WTC11 (cell line): ENCODE data around the gene CLRN3. TPM values are rescaled to one million over a fixed set of nuclear protein-coding genes. Genes with fewer than 3 reads are reported as not detected.

Source experiments
- ATAC-seq: fragments of 200-7000 bp; cut with Tn5 transposase; 2 replicates; pipeline ENCODE4 v1.10.0; 2021; ENCODE audit warnings: mild to moderate bottlenecking, moderate library complexity
- CTCF ChIA-PET: fragments of 300-600 bp; sonication (Branson Sonifier 250); formaldehyde crosslinking; loops from one replicate; lab custom pipeline; 2021; ENCODE audit warnings: antibody characterized with exemption; lab: Charles Lee
- POLR2A ChIA-PET: fragments of 350-600 bp; sonication (Branson Sonifier 250); formaldehyde crosslinking; loops from one replicate; lab custom pipeline; 2021; ENCODE audit warnings: antibody characterized with exemption; lab: Charles Lee
- DNase-seq: peaks from one replicate; pipeline ENCODE4 v3.0.0; 2021; ENCODE audit warnings: low spot score
- H3K27ac Mint-ChIP-seq: 2 replicates; pipeline ENCODE4 v1.8.0; 2021; ENCODE audit warnings: mixed read lengths
- H3K27me3 Mint-ChIP-seq: 2 replicates; pipeline ENCODE4 v1.8.0; 2021; ENCODE audit warnings: low read depth, mild to moderate bottlenecking, moderate library complexity, mixed read lengths
- H3K36me3 Mint-ChIP-seq: 2 replicates; pipeline ENCODE4 v1.8.0; 2021; ENCODE audit warnings: mixed read lengths
- H3K4me1 Mint-ChIP-seq: 2 replicates; pipeline ENCODE4 v1.8.0; 2022; ENCODE audit warnings: mixed read lengths
- H3K4me3 Mint-ChIP-seq: 2 replicates; pipeline ENCODE4 v1.8.0; 2021; ENCODE audit warnings: mild to moderate bottlenecking, moderate library complexity, mixed read lengths
- H3K9me3 Mint-ChIP-seq: 2 replicates; pipeline ENCODE4 v1.8.0; 2021; ENCODE audit warnings: mixed read lengths
- ATF1 ChIP-seq: sonication (generic); formaldehyde crosslinking; IDR thresholded peaks from 2 replicates; pipeline ENCODE4 v1.8.1; 2023; ENCODE audit warnings: mild to moderate bottlenecking, moderate library complexity, missing genetic modification reagents
- CBFB ChIP-seq: sonication (generic); formaldehyde crosslinking; IDR thresholded peaks from 2 replicates; pipeline ENCODE4 v1.8.1; 2022; ENCODE audit warnings: mild to moderate bottlenecking, low read depth, missing genetic modification reagents
- CREM ChIP-seq: sonication (generic); formaldehyde crosslinking; IDR thresholded peaks from 2 replicates; pipeline ENCODE4 v1.8.1; 2022; ENCODE audit warnings: mild to moderate bottlenecking, missing genetic modification reagents, moderate library complexity
- FOXK1 ChIP-seq: sonication (generic); formaldehyde crosslinking; IDR thresholded peaks from 2 replicates; pipeline ENCODE4 v1.8.0; 2022; ENCODE audit warnings: mild to moderate bottlenecking, moderate library complexity, missing genetic modification reagents
- GTF2I ChIP-seq: fragments of 250-450 bp; sonication (Bioruptor Pico); conservative IDR thresholded peaks from 2 replicates; pipeline ENCODE4 v1.4.0; 2021; ENCODE audit warnings: mild to moderate bottlenecking
- HMGA2 ChIP-seq: fragments of 250-450 bp; sonication (Bioruptor Pico); IDR thresholded peaks from 2 replicates; pipeline ENCODE4 v1.4.0; 2021; ENCODE audit warnings: mild to moderate bottlenecking, moderate library complexity
- MXD4 ChIP-seq: fragments of 250-450 bp; sonication (Bioruptor Pico); IDR thresholded peaks from 2 replicates; pipeline ENCODE4 v1.8.0; 2021; ENCODE audit warnings: mild to moderate bottlenecking, moderate library complexity, borderline replicate concordance
- RORB ChIP-seq: fragments of 250-450 bp; sonication (Bioruptor Pico); IDR thresholded peaks from 2 replicates; pipeline ENCODE4 v1.9.0; 2021; ENCODE audit warnings: mild to moderate bottlenecking
- SMAD3 ChIP-seq: sonication (generic); formaldehyde crosslinking; IDR thresholded peaks from 2 replicates; pipeline ENCODE4 v1.8.0; 2022; ENCODE audit warnings: missing genetic modification reagents, mild to moderate bottlenecking, borderline replicate concordance
- SOX15 ChIP-seq: fragments of 250-450 bp; sonication (Bioruptor Pico); IDR thresholded peaks from 2 replicates; pipeline ENCODE4 v1.9.0; 2021; ENCODE audit warnings: mild to moderate bottlenecking
- TCF7 ChIP-seq: sonication (generic); formaldehyde crosslinking; IDR thresholded peaks from 2 replicates; pipeline ENCODE4 v1.8.0; 2022; ENCODE audit warnings: mild to moderate bottlenecking, low read depth, missing genetic modification reagents, moderate library complexity
- ZNF121 ChIP-seq: sonication (generic); formaldehyde crosslinking; IDR thresholded peaks from 2 replicates; pipeline ENCODE4 v1.8.0; 2023; ENCODE audit warnings: missing genetic modification reagents
- ZNF263 ChIP-seq: sonication (generic); formaldehyde crosslinking; IDR thresholded peaks from 2 replicates; pipeline ENCODE4 v1.8.1; 2022; ENCODE audit warnings: low read depth, mild to moderate bottlenecking, moderate library complexity, missing genetic modification reagents
- total RNA-seq: library from RNA; stranded (reverse); gene quantifications from 3 replicates; pipeline ENCODE4 v1.2.3, GENCODE V29; 2021
- TF ChIP-seq, protein P1 (sequence below): fragments of 250-450 bp; sonication (Bioruptor Pico); IDR thresholded peaks from 2 replicates; pipeline ENCODE4 v1.9.0; 2021; ENCODE audit warnings: mild to moderate bottlenecking, borderline replicate concordance
- TF ChIP-seq, protein P2 (sequence below): sonication (generic); formaldehyde crosslinking; IDR thresholded peaks from 2 replicates; pipeline ENCODE4 v1.8.1; 2022; ENCODE audit warnings: mild to moderate bottlenecking, missing genetic modification reagents, moderate library complexity, borderline replicate concordance
- TF ChIP-seq, protein P3 (sequence below): fragments of 250-450 bp; sonication (Bioruptor Pico); IDR thresholded peaks from 2 replicates; pipeline ENCODE4 v1.9.0; 2021; ENCODE audit warnings: mild to moderate bottlenecking
- TF ChIP-seq, protein P4 (sequence below): sonication (generic); formaldehyde crosslinking; IDR thresholded peaks from 2 replicates; pipeline ENCODE4 v1.8.1; 2022; ENCODE audit warnings: low read depth, missing genetic modification reagents, borderline replicate concordance
- TF ChIP-seq, protein P5 (sequence below): sonication (generic); formaldehyde crosslinking; IDR thresholded peaks from 2 replicates; pipeline ENCODE4 v1.8.1; 2023; ENCODE audit warnings: mild to moderate bottlenecking, moderate library complexity, missing genetic modification reagents
- TF ChIP-seq, protein P6 (sequence below): sonication (generic); formaldehyde crosslinking; IDR thresholded peaks from 2 replicates; pipeline ENCODE4 v1.8.1; 2023; ENCODE audit warnings: mild to moderate bottlenecking, missing genetic modification reagents, moderate library complexity

CLRN3 gene
- total RNA-seq, 1 experiment from 2014 or later = not detected

- ChIA-PET POLR2A (no interaction called here), CTCF (interaction anchor here (1.1 kb wide), 1 partner anchor 89 kb away, joined by 3 read pairs; no protein-coding TSS in a partner anchor)
- no peaks in the 10 kb centered on the region for H3K27me3 Mint-ChIP-seq
- no peaks in the 10 kb centered on the region for H3K9me3 Mint-ChIP-seq
- H3K4me1 Mint-ChIP-seq = no peaks in the 10 kb centered on the region
- no peak for DNase-seq
- ATAC-seq = no peak
- no peaks in the 10 kb centered on the region for H3K36me3 Mint-ChIP-seq
- TF ChIP-seq, protein P1, sequence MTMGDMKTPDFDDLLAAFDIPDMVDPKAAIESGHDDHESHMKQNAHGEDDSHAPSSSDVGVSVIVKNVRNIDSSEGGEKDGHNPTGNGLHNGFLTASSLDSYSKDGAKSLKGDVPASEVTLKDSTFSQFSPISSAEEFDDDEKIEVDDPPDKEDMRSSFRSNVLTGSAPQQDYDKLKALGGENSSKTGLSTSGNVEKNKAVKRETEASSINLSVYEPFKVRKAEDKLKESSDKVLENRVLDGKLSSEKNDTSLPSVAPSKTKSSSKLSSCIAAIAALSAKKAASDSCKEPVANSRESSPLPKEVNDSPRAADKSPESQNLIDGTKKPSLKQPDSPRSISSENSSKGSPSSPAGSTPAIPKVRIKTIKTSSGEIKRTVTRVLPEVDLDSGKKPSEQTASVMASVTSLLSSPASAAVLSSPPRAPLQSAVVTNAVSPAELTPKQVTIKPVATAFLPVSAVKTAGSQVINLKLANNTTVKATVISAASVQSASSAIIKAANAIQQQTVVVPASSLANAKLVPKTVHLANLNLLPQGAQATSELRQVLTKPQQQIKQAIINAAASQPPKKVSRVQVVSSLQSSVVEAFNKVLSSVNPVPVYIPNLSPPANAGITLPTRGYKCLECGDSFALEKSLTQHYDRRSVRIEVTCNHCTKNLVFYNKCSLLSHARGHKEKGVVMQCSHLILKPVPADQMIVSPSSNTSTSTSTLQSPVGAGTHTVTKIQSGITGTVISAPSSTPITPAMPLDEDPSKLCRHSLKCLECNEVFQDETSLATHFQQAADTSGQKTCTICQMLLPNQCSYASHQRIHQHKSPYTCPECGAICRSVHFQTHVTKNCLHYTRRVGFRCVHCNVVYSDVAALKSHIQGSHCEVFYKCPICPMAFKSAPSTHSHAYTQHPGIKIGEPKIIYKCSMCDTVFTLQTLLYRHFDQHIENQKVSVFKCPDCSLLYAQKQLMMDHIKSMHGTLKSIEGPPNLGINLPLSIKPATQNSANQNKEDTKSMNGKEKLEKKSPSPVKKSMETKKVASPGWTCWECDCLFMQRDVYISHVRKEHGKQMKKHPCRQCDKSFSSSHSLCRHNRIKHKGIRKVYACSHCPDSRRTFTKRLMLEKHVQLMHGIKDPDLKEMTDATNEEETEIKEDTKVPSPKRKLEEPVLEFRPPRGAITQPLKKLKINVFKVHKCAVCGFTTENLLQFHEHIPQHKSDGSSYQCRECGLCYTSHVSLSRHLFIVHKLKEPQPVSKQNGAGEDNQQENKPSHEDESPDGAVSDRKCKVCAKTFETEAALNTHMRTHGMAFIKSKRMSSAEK (CRISPR knock-in tag) = no peak
- TF ChIP-seq SMAD3 (no peak), TCF7 (CRISPR knock-in tag) (no peak), RORB (CRISPR knock-in tag) (no peak), MXD4 (CRISPR knock-in tag) (no peak), HMGA2 (CRISPR knock-in tag) (no peak), SOX15 (no peak), CBFB (CRISPR knock-in tag) (no peak), GTF2I (CRISPR knock-in tag) (no peak), CREM (CRISPR knock-in tag) (no peak), ATF1 (CRISPR knock-in tag) (no peak), FOXK1 (CRISPR knock-in tag) (no peak), ZNF121 (CRISPR knock-in tag) (no peak), ZNF263 (CRISPR knock-in tag) (no peak)
- TF ChIP-seq, protein P2, sequence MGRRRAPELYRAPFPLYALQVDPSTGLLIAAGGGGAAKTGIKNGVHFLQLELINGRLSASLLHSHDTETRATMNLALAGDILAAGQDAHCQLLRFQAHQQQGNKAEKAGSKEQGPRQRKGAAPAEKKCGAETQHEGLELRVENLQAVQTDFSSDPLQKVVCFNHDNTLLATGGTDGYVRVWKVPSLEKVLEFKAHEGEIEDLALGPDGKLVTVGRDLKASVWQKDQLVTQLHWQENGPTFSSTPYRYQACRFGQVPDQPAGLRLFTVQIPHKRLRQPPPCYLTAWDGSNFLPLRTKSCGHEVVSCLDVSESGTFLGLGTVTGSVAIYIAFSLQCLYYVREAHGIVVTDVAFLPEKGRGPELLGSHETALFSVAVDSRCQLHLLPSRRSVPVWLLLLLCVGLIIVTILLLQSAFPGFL = no peak
- TF ChIP-seq, protein P3, sequence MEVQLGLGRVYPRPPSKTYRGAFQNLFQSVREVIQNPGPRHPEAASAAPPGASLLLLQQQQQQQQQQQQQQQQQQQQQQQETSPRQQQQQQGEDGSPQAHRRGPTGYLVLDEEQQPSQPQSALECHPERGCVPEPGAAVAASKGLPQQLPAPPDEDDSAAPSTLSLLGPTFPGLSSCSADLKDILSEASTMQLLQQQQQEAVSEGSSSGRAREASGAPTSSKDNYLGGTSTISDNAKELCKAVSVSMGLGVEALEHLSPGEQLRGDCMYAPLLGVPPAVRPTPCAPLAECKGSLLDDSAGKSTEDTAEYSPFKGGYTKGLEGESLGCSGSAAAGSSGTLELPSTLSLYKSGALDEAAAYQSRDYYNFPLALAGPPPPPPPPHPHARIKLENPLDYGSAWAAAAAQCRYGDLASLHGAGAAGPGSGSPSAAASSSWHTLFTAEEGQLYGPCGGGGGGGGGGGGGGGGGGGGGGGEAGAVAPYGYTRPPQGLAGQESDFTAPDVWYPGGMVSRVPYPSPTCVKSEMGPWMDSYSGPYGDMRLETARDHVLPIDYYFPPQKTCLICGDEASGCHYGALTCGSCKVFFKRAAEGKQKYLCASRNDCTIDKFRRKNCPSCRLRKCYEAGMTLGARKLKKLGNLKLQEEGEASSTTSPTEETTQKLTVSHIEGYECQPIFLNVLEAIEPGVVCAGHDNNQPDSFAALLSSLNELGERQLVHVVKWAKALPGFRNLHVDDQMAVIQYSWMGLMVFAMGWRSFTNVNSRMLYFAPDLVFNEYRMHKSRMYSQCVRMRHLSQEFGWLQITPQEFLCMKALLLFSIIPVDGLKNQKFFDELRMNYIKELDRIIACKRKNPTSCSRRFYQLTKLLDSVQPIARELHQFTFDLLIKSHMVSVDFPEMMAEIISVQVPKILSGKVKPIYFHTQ (CRISPR knock-in tag) = no peak
- TF ChIP-seq, protein P4, sequence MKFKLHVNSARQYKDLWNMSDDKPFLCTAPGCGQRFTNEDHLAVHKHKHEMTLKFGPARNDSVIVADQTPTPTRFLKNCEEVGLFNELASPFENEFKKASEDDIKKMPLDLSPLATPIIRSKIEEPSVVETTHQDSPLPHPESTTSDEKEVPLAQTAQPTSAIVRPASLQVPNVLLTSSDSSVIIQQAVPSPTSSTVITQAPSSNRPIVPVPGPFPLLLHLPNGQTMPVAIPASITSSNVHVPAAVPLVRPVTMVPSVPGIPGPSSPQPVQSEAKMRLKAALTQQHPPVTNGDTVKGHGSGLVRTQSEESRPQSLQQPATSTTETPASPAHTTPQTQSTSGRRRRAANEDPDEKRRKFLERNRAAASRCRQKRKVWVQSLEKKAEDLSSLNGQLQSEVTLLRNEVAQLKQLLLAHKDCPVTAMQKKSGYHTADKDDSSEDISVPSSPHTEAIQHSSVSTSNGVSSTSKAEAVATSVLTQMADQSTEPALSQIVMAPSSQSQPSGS = no peak
- TF ChIP-seq, protein P5, sequence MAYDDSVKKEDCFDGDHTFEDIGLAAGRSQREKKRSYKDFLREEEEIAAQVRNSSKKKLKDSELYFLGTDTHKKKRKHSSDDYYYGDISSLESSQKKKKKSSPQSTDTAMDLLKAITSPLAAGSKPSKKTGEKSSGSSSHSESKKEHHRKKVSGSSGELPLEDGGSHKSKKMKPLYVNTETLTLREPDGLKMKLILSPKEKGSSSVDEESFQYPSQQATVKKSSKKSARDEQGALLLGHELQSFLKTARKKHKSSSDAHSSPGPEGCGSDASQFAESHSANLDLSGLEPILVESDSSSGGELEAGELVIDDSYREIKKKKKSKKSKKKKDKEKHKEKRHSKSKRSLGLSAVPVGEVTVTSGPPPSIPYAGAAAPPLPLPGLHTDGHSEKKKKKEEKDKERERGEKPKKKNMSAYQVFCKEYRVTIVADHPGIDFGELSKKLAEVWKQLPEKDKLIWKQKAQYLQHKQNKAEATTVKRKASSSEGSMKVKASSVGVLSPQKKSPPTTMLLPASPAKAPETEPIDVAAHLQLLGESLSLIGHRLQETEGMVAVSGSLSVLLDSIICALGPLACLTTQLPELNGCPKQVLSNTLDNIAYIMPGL (CRISPR knock-in tag) = no peak
- TF ChIP-seq, protein P6, sequence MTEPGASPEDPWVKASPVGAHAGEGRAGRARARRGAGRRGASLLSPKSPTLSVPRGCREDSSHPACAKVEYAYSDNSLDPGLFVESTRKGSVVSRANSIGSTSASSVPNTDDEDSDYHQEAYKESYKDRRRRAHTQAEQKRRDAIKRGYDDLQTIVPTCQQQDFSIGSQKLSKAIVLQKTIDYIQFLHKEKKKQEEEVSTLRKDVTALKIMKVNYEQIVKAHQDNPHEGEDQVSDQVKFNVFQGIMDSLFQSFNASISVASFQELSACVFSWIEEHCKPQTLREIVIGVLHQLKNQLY (CRISPR knock-in tag) = no peak
- no peak overlapping the region for H3K27ac Mint-ChIP-seq
- no peak overlapping the region for H3K4me3 Mint-ChIP-seq
These were observed 30.1 kb upstream of the CLRN3 start for GRCh38 chr10:127922675-127923366.
